Activated T-helper 17 cell treated with anti-CD3 and anti-CD28 coated beads, Interleukin-2, amount 50 U/mL, for 72 hours (primary cell): Measurements from ENCODE around the gene PLCH1. TPM values are rescaled to one million over a fixed set of nuclear protein-coding genes. Genes with fewer than 3 reads are reported as not detected.

ENCODE experiments used
- ATAC-seq: fragments of 150-1000 bp; cut with Tn5 transposase; replicated peaks from 2 replicates; pipeline ENCODE4 v1.10.0; 2021; ENCODE audit warnings: mild to moderate bottlenecking, moderate library complexity
- H3K27ac Mint-ChIP-seq: one replicate; pipeline ENCODE4 v1.8.0; 2022; ENCODE audit warnings: mixed read lengths
- H3K27me3 Mint-ChIP-seq: one replicate; pipeline ENCODE4 v1.8.0; 2022; ENCODE audit warnings: mixed read lengths
- H3K36me3 Mint-ChIP-seq: one replicate; pipeline ENCODE4 v1.8.0; 2022; ENCODE audit warnings: low read depth, mild to moderate bottlenecking, mixed read lengths
- H3K4me1 Mint-ChIP-seq: one replicate; pipeline ENCODE4 v1.8.0; 2022; ENCODE audit warnings: mixed read lengths
- H3K4me3 Mint-ChIP-seq: one replicate; pipeline ENCODE4 v1.8.0; 2022; ENCODE audit warnings: mild to moderate bottlenecking, mixed read lengths
- H3K9me3 Mint-ChIP-seq: one replicate; pipeline ENCODE4 v1.8.0; 2022; ENCODE audit warnings: mixed read lengths
- total RNA-seq, 2 donors: library from RNA; stranded (reverse); gene quantifications; one replicate each; pipeline ENCODE4 v1.2.3, GENCODE V29; 2022

PLCH1 gene
- total RNA-seq, 2 donors from 2014 or later = 0.24 TPM; not detected in 1

GRCh38 chr3:155428563-155428962 lies 316.3 kb downstream of the PLCH1 start:
- Mint-ChIP-seq H3K4me3 (no peak overlapping the region), H3K36me3 (no peaks in the 10 kb centered on the region), H3K4me1 (no peaks in the 10 kb centered on the region), H3K9me3 (peaks cover 10% of the 10 kb centered on the region), H3K27me3 (peaks cover 4% of the 10 kb centered on the region), H3K27ac (no peak overlapping the region)
- ATAC-seq = no peak

DNA sequence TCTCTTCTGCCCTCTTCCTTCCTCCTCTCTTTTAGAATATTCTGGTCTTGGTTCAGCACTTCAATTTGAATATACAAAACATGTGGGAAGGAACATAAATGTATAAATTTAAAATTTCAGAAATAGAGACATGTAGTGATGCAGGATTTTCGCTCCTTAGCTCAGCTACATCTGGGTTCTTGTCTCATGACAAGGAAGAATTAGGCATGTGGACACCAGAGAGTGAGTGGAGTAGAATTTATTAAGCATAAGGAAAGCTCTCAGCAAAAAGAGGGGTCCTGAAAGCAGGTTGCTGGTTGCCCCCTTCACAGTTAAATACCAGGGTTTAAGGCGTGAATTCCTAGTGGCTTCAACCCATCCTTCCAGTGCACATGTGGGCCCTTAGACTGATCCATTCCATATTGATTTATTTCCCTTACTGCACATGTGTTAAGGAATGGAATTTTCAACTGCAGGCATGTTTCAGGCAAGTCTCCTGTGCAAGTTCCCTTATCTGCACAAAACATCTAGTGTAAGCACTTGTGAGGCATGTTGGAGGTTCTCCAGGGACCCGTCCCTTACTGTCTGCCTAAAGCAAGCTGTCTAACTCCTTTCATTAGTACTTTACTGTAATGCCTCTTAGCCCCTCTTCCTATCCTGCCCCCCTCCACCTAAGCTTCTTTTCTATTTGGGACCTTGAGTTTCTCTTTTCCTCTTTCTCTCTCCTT lies 318.2 kb downstream of the PLCH1 start:
- no peaks in the 10 kb centered on the region for H3K4me1 Mint-ChIP-seq
- H3K27ac Mint-ChIP-seq = no peak overlapping the region
- H3K9me3 Mint-ChIP-seq = peaks cover 10% of the 10 kb centered on the region
- no peaks in the 10 kb centered on the region for H3K36me3 Mint-ChIP-seq
- no peak overlapping the region for H3K4me3 Mint-ChIP-seq
- peaks cover 4% of the 10 kb centered on the region for H3K27me3 Mint-ChIP-seq
- no peak for ATAC-seq

- H3K27me3 Mint-ChIP-seq = peaks cover 4% of the 10 kb centered on the region
- no peak for ATAC-seq
- H3K9me3 Mint-ChIP-seq = peaks cover 10% of the 10 kb centered on the region
- H3K27ac Mint-ChIP-seq = no peak overlapping the region
- no peaks in the 10 kb centered on the region for H3K4me1 Mint-ChIP-seq
- H3K36me3 Mint-ChIP-seq = no peaks in the 10 kb centered on the region
- H3K4me3 Mint-ChIP-seq = no peak overlapping the region
Measured at GRCh38 chr3:155425396-155425795, 319.5 kb downstream of the PLCH1 start.

DNA sequence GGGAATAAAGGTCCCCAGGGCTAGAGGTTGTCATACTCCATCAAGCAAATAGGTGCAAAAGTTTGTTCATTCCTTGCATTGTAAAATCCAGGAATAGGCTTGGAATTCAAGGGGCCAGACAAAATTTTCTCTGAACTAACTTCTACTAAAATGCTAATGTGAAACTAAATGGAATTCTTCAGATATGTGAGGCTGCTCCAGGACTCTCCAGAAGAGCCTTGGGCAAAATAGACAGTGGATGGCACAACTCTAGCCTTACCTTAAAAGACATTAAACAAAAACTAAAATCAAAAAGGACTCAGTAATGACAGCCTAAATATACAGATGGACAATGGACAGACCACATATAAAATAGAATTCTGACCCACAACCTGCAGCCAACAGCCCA lies 320.6 kb downstream of the PLCH1 start:
- H3K4me3 Mint-ChIP-seq = no peak overlapping the region
- no peak overlapping the region for H3K27ac Mint-ChIP-seq
- H3K9me3 Mint-ChIP-seq = peaks cover 10% of the 10 kb centered on the region
- no peaks in the 10 kb centered on the region for H3K4me1 Mint-ChIP-seq
- H3K27me3 Mint-ChIP-seq = peaks cover 4% of the 10 kb centered on the region
- ATAC-seq = no peak
- H3K36me3 Mint-ChIP-seq = no peaks in the 10 kb centered on the region

- H3K4me1 Mint-ChIP-seq = no peaks in the 10 kb centered on the region
- H3K27ac Mint-ChIP-seq = no peak overlapping the region
- ATAC-seq = no peak
- no peak overlapping the region for H3K4me3 Mint-ChIP-seq
- H3K36me3 Mint-ChIP-seq = no peaks in the 10 kb centered on the region
- peaks cover 4% of the 10 kb centered on the region for H3K27me3 Mint-ChIP-seq
- peaks cover 8% of the 10 kb centered on the region for H3K9me3 Mint-ChIP-seq
Measured at GRCh38 chr3:155423526-155424322, 321.1 kb downstream of the PLCH1 start.

DNA sequence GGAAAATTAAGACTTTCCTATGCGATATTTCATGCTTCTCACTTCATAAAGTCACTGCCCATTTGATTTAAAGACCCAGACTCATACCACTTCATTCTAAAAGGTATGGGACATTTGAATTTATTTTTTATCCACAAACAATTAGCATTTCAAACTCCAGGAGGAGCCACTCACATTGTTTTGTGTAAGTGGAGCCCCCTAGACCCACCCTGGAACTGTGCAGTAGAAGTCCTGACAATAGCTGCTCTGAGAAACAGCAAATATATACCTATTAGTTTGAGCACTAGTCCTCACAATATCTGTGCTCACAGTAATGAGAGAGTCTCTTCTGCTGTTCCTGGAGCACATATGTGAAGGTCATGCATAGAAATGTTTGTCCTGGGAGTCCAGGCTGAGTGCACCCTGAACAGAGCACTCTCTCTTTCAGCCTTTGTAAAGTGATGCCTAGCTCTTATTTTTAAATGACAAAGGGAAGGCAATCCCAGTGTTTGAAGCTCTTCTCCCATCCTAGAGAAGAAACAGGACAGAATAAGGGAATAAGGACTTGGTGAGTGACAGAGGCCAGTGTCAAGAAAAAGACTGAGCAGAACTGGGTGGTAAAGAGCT lies 323.9 kb downstream of the PLCH1 start:
- Mint-ChIP-seq H3K4me1 (no peaks in the 10 kb centered on the region), H3K9me3 (peaks cover 3% of the 10 kb centered on the region), H3K27me3 (peaks cover 4% of the 10 kb centered on the region), H3K36me3 (no peaks in the 10 kb centered on the region), H3K4me3 (no peak overlapping the region), H3K27ac (no peak overlapping the region)
- ATAC-seq = no peak

DNA sequence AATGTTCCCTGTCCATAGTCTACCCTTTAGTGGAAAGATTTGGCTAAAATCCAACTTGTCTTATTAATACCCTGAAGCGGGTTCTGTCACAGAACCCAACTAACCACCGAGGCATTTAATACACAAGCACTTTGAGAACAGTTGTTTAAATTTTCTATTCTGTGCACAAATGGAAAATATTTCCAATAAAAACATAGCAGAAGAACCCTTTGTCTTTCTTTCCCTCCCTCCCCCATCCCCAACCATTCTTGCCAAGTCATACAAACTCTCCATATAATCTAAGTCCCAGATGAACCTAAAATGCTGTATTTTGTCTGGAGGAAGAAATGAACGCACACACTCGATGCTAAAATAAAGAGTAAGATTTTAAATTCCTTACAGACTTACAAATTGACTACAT lies 324.5 kb downstream of the PLCH1 start:
- Mint-ChIP-seq H3K4me3 (no peak overlapping the region), H3K27ac (no peak overlapping the region), H3K4me1 (no peaks in the 10 kb centered on the region), H3K9me3 (peaks cover 3% of the 10 kb centered on the region), H3K36me3 (no peaks in the 10 kb centered on the region), H3K27me3 (peaks cover 2% of the 10 kb centered on the region)
- ATAC-seq = no peak

DNA sequence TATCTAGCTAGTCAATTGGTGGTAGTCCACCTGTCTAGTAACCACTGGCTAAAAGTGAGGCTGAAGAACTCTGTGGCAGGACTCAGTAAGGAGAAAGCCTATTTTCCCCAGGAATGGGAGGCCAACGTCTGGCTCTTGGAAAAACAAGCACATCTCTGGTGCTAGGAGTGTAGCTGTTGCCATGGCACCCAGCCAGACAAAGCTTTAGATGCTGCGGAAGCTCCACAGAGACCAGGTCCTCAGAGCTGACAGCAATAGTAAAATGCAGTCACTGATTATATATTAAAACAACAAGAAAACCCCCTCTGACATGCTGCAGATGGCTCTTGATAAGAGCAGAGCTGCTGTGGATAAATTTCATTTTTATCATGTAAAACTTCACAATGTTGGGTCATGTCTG lies 326.5 kb downstream of the PLCH1 start:
- ATAC-seq = no peak
- Mint-ChIP-seq H3K27ac (no peak overlapping the region), H3K27me3 (no peaks in the 10 kb centered on the region), H3K4me3 (no peak overlapping the region), H3K36me3 (no peaks in the 10 kb centered on the region), H3K4me1 (no peaks in the 10 kb centered on the region), H3K9me3 (peaks cover 3% of the 10 kb centered on the region)

DNA sequence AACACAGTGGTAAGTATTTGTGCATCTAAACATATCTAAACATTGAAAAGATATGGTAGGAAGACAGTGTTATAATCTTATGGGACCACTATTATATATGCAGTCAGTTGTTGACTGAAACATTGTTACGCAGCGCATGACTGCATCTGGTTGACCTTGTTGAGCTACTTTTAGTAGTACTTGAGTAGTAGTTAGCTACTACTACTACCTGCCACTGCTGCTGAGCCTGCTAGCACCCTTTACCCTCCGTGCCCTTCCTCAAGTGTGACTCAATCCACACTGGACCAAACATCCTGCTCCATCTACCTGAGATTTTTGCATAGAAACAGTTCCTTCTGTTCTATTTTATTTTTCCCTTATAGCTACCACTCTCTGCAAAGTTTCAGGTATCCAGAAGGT lies 327.8 kb downstream of the PLCH1 start:
- H3K36me3 Mint-ChIP-seq = no peaks in the 10 kb centered on the region
- peaks cover 3% of the 10 kb centered on the region for H3K9me3 Mint-ChIP-seq
- ATAC-seq = no peak
- no peaks in the 10 kb centered on the region for H3K4me1 Mint-ChIP-seq
- no peak overlapping the region for H3K4me3 Mint-ChIP-seq
- H3K27ac Mint-ChIP-seq = no peak overlapping the region
- H3K27me3 Mint-ChIP-seq = no peaks in the 10 kb centered on the region

GRCh38 chr3:155416500-155417118 lies 328.3 kb downstream of the PLCH1 start:
- Mint-ChIP-seq H3K4me1 (no peaks in the 10 kb centered on the region), H3K36me3 (no peaks in the 10 kb centered on the region), H3K4me3 (no peak overlapping the region), H3K27ac (no peak overlapping the region), H3K27me3 (no peaks in the 10 kb centered on the region), H3K9me3 (peaks cover 3% of the 10 kb centered on the region)
- peak; percentile 31 for ATAC-seq

GRCh38 chr3:155412904-155413303 lies 332.0 kb downstream of the PLCH1 start:
- no peak overlapping the region for H3K27ac Mint-ChIP-seq
- no peaks in the 10 kb centered on the region for H3K36me3 Mint-ChIP-seq
- H3K4me3 Mint-ChIP-seq = no peak overlapping the region
- no peak for ATAC-seq
- H3K27me3 Mint-ChIP-seq = no peaks in the 10 kb centered on the region
- H3K9me3 Mint-ChIP-seq = peaks cover 3% of the 10 kb centered on the region
- H3K4me1 Mint-ChIP-seq = no peaks in the 10 kb centered on the region

- no peaks in the 10 kb centered on the region for H3K36me3 Mint-ChIP-seq
- peaks cover under 1% of the 10 kb centered on the region for H3K9me3 Mint-ChIP-seq
- ATAC-seq = no peak
- H3K27me3 Mint-ChIP-seq = no peaks in the 10 kb centered on the region
- no peak overlapping the region for H3K27ac Mint-ChIP-seq
- no peaks in the 10 kb centered on the region for H3K4me1 Mint-ChIP-seq
- H3K4me3 Mint-ChIP-seq = no peak overlapping the region
Measured at GRCh38 chr3:155411500-155412223, 333.2 kb downstream of the PLCH1 start.

- H3K9me3 Mint-ChIP-seq = no peaks in the 10 kb centered on the region
- no peak overlapping the region for H3K4me3 Mint-ChIP-seq
Measured at GRCh38 chr3:155409336-155409735, 335.5 kb downstream of the PLCH1 start.

GRCh38 chr3:155407971-155408370 lies 336.9 kb downstream of the PLCH1 start:
- Mint-ChIP-seq H3K9me3 (no peaks in the 10 kb centered on the region), H3K27me3 (peaks cover 3% of the 10 kb centered on the region), H3K27ac (no peak overlapping the region), H3K36me3 (no peaks in the 10 kb centered on the region), H3K4me1 (no peaks in the 10 kb centered on the region), H3K4me3 (no peak overlapping the region)
- no peak for ATAC-seq

More at GRCh38 chr3:155409336-155409735, 335.5 kb downstream of the PLCH1 start:
- Mint-ChIP-seq H3K27ac (no peak overlapping the region), H3K36me3 (no peaks in the 10 kb centered on the region), H3K4me1 (no peaks in the 10 kb centered on the region), H3K27me3 (peaks cover 2% of the 10 kb centered on the region)
- no peak for ATAC-seq
